ENCODE data around the gene GNA12.

Gene GNA12

GRCh38 chr7:2811476-2812113 is 32.5 kb downstream of the GNA12 start:
- H3K4me3 ChIP-seq (ENCODE audit: insufficient read depth, low read depth, low read length), result no peak overlapping the region
- H3K9me3 ChIP-seq (ENCODE audit: control insufficient read depth, low read length), result no peaks in the 10 kb centered on the region
- H3K36me3 ChIP-seq (ENCODE audit: control insufficient read depth, insufficient read depth, low read length), result no peaks in the 10 kb centered on the region
- WGBS, 2 experiments, result 92% methylated on average over 19 of the region's 19 CpGs
- H3K27me3 ChIP-seq (ENCODE audit: control insufficient read depth, insufficient read depth, low read length, poor library complexity, severe bottlenecking), result no peaks in the 10 kb centered on the region
- H3K4me1 ChIP-seq (ENCODE audit: control insufficient read depth, insufficient read depth, low read length), result peaks cover 6% of the 10 kb centered on the region
- H3K27ac ChIP-seq (ENCODE audit: insufficient read depth, low read depth, low read length, poor library complexity, severe bottlenecking), result no peak overlapping the region

GRCh38 chr7:2810682-2811415 is 33.3 kb downstream of the GNA12 start:
- Histone ChIP-seq H3K4me3 (ENCODE audit: insufficient read depth, low read depth, low read length) (no peak overlapping the region), H3K27ac (ENCODE audit: insufficient read depth, low read depth, low read length, poor library complexity, severe bottlenecking) (no peak overlapping the region), H3K27me3 (ENCODE audit: control insufficient read depth, insufficient read depth, low read length, poor library complexity, severe bottlenecking) (no peaks in the 10 kb centered on the region), H3K9me3 (ENCODE audit: control insufficient read depth, low read length) (no peaks in the 10 kb centered on the region), H3K36me3 (ENCODE audit: control insufficient read depth, insufficient read depth, low read length) (no peaks in the 10 kb centered on the region), H3K4me1 (ENCODE audit: control insufficient read depth, insufficient read depth, low read length) (peaks cover 6% of the 10 kb centered on the region)
- 93 to 94% methylated on average over 16 of the region's 16 CpGs for WGBS, 2 experiments

GRCh38 chr7:2809903-2810625 is 34.0 kb downstream of the GNA12 start:
- WGBS, 2 experiments, result 93% methylated on average over 7 to 8 of the region's 8 CpGs
- Histone ChIP-seq H3K9me3 (ENCODE audit: control insufficient read depth, low read length) (no peaks in the 10 kb centered on the region), H3K4me1 (ENCODE audit: control insufficient read depth, insufficient read depth, low read length) (peaks cover under 1% of the 10 kb centered on the region), H3K27ac (ENCODE audit: insufficient read depth, low read depth, low read length, poor library complexity, severe bottlenecking) (no peak overlapping the region), H3K27me3 (ENCODE audit: control insufficient read depth, insufficient read depth, low read length, poor library complexity, severe bottlenecking) (no peaks in the 10 kb centered on the region), H3K36me3 (ENCODE audit: control insufficient read depth, insufficient read depth, low read length) (no peaks in the 10 kb centered on the region), H3K4me3 (ENCODE audit: insufficient read depth, low read depth, low read length) (no peak overlapping the region)

- Histone ChIP-seq H3K36me3 (ENCODE audit: control insufficient read depth, insufficient read depth, low read length) (no peaks in the 10 kb centered on the region), H3K4me3 (ENCODE audit: insufficient read depth, low read depth, low read length) (no peak overlapping the region), H3K9me3 (ENCODE audit: control insufficient read depth, low read length) (no peaks in the 10 kb centered on the region), H3K27me3 (ENCODE audit: control insufficient read depth, insufficient read depth, low read length, poor library complexity, severe bottlenecking) (no peaks in the 10 kb centered on the region), H3K4me1 (ENCODE audit: control insufficient read depth, insufficient read depth, low read length) (no peaks in the 10 kb centered on the region), H3K27ac (ENCODE audit: insufficient read depth, low read depth, low read length, poor library complexity, severe bottlenecking) (no peak overlapping the region)
- WGBS, 2 experiments, result 95% methylated on average over 15 of the region's 15 CpGs
Measured at GRCh38 chr7:2808891-2809665, 35.0 kb downstream of the GNA12 start.

GRCh38 chr7:2807845-2808772 is 36.0 kb downstream of the GNA12 start:
- no peaks in the 10 kb centered on the region for H3K27me3 ChIP-seq (ENCODE audit: control insufficient read depth, insufficient read depth, low read length, poor library complexity, severe bottlenecking)

GRCh38 chr7:2807460-2807844 is 36.7 kb downstream of the GNA12 start:
- 97 to 98% methylated on average over 3 to 5 of the region's 5 CpGs for WGBS, 2 experiments
- Histone ChIP-seq H3K4me3 (ENCODE audit: insufficient read depth, low read depth, low read length) (no peak overlapping the region), H3K36me3 (ENCODE audit: control insufficient read depth, insufficient read depth, low read length) (no peaks in the 10 kb centered on the region), H3K27ac (ENCODE audit: insufficient read depth, low read depth, low read length, poor library complexity, severe bottlenecking) (no peak overlapping the region), H3K27me3 (ENCODE audit: control insufficient read depth, insufficient read depth, low read length, poor library complexity, severe bottlenecking) (no peaks in the 10 kb centered on the region), H3K4me1 (ENCODE audit: control insufficient read depth, insufficient read depth, low read length) (peaks cover 12% of the 10 kb centered on the region), H3K9me3 (ENCODE audit: control insufficient read depth, low read length) (no peaks in the 10 kb centered on the region)

More at GRCh38 chr7:2807845-2808772, 36.0 kb downstream of the GNA12 start:
- no peak overlapping the region for H3K27ac ChIP-seq (ENCODE audit: insufficient read depth, low read depth, low read length, poor library complexity, severe bottlenecking)
- no peaks in the 10 kb centered on the region for H3K9me3 ChIP-seq (ENCODE audit: control insufficient read depth, low read length)
- H3K36me3 ChIP-seq (ENCODE audit: control insufficient read depth, insufficient read depth, low read length), result no peaks in the 10 kb centered on the region
- 94% methylated on average over 21 of the region's 21 CpGs for WGBS, 2 experiments
- no peak overlapping the region for H3K4me3 ChIP-seq (ENCODE audit: insufficient read depth, low read depth, low read length)
- peaks cover 5% of the 10 kb centered on the region for H3K4me1 ChIP-seq (ENCODE audit: control insufficient read depth, insufficient read depth, low read length)

- H3K4me1 ChIP-seq (ENCODE audit: control insufficient read depth, insufficient read depth, low read length), result peaks cover 12% of the 10 kb centered on the region
Measured at GRCh38 chr7:2806571-2806970, 37.5 kb downstream of the GNA12 start.

GRCh38 chr7:2805213-2805944 is 38.7 kb downstream of the GNA12 start:
- Histone ChIP-seq H3K27ac (ENCODE audit: insufficient read depth, low read depth, low read length, poor library complexity, severe bottlenecking) (no peak overlapping the region), H3K36me3 (ENCODE audit: control insufficient read depth, insufficient read depth, low read length) (no peaks in the 10 kb centered on the region), H3K4me1 (ENCODE audit: control insufficient read depth, insufficient read depth, low read length) (peaks cover 12% of the 10 kb centered on the region)

More at GRCh38 chr7:2806571-2806970, 37.5 kb downstream of the GNA12 start:
- H3K9me3 ChIP-seq (ENCODE audit: control insufficient read depth, low read length), result no peaks in the 10 kb centered on the region
- H3K27me3 ChIP-seq (ENCODE audit: control insufficient read depth, insufficient read depth, low read length, poor library complexity, severe bottlenecking), result no peaks in the 10 kb centered on the region
- no peak overlapping the region for H3K27ac ChIP-seq (ENCODE audit: insufficient read depth, low read depth, low read length, poor library complexity, severe bottlenecking)
- WGBS, 2 experiments, result 98 to 99% methylated on average over 4 to 5 of the region's 5 CpGs
- H3K4me3 ChIP-seq (ENCODE audit: insufficient read depth, low read depth, low read length), result no peak overlapping the region
- H3K36me3 ChIP-seq (ENCODE audit: control insufficient read depth, insufficient read depth, low read length), result no peaks in the 10 kb centered on the region

More at GRCh38 chr7:2805213-2805944, 38.7 kb downstream of the GNA12 start:
- no peak overlapping the region for H3K4me3 ChIP-seq (ENCODE audit: insufficient read depth, low read depth, low read length)
- WGBS, 2 experiments, result 95 to 97% methylated on average over 18 of the region's 18 CpGs
- H3K27me3 ChIP-seq (ENCODE audit: control insufficient read depth, insufficient read depth, low read length, poor library complexity, severe bottlenecking), result no peaks in the 10 kb centered on the region
- no peaks in the 10 kb centered on the region for H3K9me3 ChIP-seq (ENCODE audit: control insufficient read depth, low read length)
